ENCODE data around the gene ARL17A. TPM values are rescaled to one million over a fixed set of nuclear protein-coding genes. Genes with fewer than 3 reads are reported as not detected.
"Not testable (repeated sequence)": the region's sequence is repeated elsewhere in the genome, so short reads cannot be mapped to it uniquely, and the experiment has no call there.

ARL17A gene
- total and polyA plus RNA-seq, 2 of the 4 experiments (the other 2 are of a cell fraction): 1.4 to 7.9 TPM

DNA sequence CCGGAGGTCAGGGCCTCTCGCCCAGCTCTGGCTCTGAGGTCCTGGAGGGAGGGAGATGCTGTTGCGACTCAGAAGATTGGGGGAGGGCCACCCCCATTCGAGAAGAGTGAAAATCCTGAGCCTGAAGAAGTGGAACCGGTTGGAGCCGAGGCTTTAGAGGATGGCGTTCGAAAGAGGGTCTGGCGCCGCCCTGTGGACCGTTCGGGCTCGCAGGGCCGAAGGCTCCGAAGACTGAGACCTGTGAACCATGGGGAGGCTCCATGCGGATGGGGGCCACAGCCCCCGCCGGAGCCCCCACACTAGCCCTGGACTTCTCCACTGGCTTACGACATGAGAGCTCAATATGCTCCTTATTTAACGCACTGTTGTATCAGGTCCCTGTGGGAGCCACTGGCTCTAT, 20.3 kb downstream of the ARL17A start:
- H4K91ac ChIP-seq (ENCODE audit: insufficient read depth, low read depth, low read length); DNase-seq; H2AFZ ChIP-seq (replicated peaks; ENCODE audit: low read length, poor library complexity); H3K27me3 ChIP-seq (ENCODE audit: control insufficient read depth, insufficient read depth, low read length); H3K4ac ChIP-seq (ENCODE audit: low read depth, low read length); H3K9me3 ChIP-seq (ENCODE audit: control insufficient read depth, insufficient read depth, low read length); H3K36me3 ChIP-seq (ENCODE audit: control insufficient read depth, insufficient read depth, low read length); H3K4me2 ChIP-seq (ENCODE audit: low read depth, low read length); H4K20me1 ChIP-seq (ENCODE audit: insufficient read depth, low read length); H2BK5ac ChIP-seq (ENCODE audit: low read depth, low read length, poor library complexity, severe bottlenecking); H2BK120ac ChIP-seq (ENCODE audit: low read depth, low read length); in situ Hi-C loops (cut with MboI; ENCODE audit: low sequenced_read_pairs); H3K4me3 ChIP-seq (ENCODE audit: insufficient read depth, low read depth, low read length); H2BK20ac ChIP-seq (ENCODE audit: low read depth, low read length); H3K79me1 ChIP-seq (ENCODE audit: low read depth in 1 of 2, low read length in 2 of 2); BruUV-seq (replicated peaks); ATAC-seq (ENCODE audit: low read depth); dilution Hi-C loops (cut with HindIII; ENCODE audit: low sequenced_read_pairs, unreplicated experiment); H3K9ac ChIP-seq (ENCODE audit: low read depth, low read length); intact Hi-C loops (cut with micrococcal nuclease); H3K9me1 ChIP-seq (ENCODE audit: insufficient read depth, low read length); H3K4me1 ChIP-seq (ENCODE audit: control insufficient read depth, insufficient read depth, low read length); H4K5ac ChIP-seq (ENCODE audit: low read depth, low read length); H3K23ac ChIP-seq (ENCODE audit: low read depth, low read length); H2BK15ac ChIP-seq (ENCODE audit: low read depth, low read length); H3K27ac ChIP-seq (ENCODE audit: insufficient read depth, low read length); H3K18ac ChIP-seq (ENCODE audit: low read depth, low read length); POLR2A ChIA-PET (ENCODE audit: unreplicated experiment); H2AK5ac ChIP-seq (ENCODE audit: low read depth, low read length); H4K8ac ChIP-seq (ENCODE audit: low read depth in 2 of 2, low read length in 2 of 2); H3K56ac ChIP-seq (ENCODE audit: extremely low read depth, insufficient read depth, low read length); H2AK9ac ChIP-seq (replicated peaks; ENCODE audit: low read depth, low read length, poor library complexity); CTCF ChIA-PET; H3K14ac ChIP-seq (replicated peaks; ENCODE audit: low read depth, low read length): not testable (repeated sequence)
- no CpG with 5 or more reads among the region's 20 CpGs for WGBS, 2 experiments (ENCODE audit: extremely low coverage in 2 of 2, insufficient read length in 1 of 2)

DNA sequence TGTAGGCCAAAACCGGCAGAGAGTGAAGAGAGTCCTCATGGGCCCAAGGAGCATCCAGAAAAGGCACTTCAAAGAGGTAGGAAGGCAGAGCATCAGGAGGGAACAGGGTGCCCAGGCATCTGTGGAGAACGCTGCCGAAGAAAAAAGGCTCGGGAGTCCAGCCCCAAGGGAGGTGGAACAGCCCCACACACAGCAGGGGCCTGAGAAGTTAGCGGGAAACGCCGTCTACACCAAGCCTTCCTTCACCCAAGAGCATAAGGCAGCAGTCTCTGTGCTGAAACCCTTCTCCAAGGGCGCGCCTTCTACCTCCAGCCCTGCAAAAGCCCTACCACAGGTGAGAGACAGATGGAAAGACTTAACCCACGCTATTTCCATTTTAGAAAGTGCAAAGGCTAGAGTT, 30.9 kb downstream of the ARL17A start:
- H3K4me3 ChIP-seq (ENCODE audit: insufficient read depth, low read depth, low read length); H3K14ac ChIP-seq (replicated peaks; ENCODE audit: low read depth, low read length); dilution Hi-C loops (cut with HindIII; ENCODE audit: low sequenced_read_pairs, unreplicated experiment); H2BK20ac ChIP-seq (ENCODE audit: low read depth, low read length); H4K5ac ChIP-seq (ENCODE audit: low read depth, low read length); H2AFZ ChIP-seq (replicated peaks; ENCODE audit: low read length, poor library complexity); H3K18ac ChIP-seq (ENCODE audit: low read depth, low read length); H2AK9ac ChIP-seq (replicated peaks; ENCODE audit: low read depth, low read length, poor library complexity); H3K4ac ChIP-seq (ENCODE audit: low read depth, low read length); ATAC-seq (ENCODE audit: low read depth); H2BK120ac ChIP-seq (ENCODE audit: low read depth, low read length); in situ Hi-C loops (cut with MboI; ENCODE audit: low sequenced_read_pairs); H4K91ac ChIP-seq (ENCODE audit: insufficient read depth, low read depth, low read length); CTCF ChIA-PET; POLR2A ChIA-PET (ENCODE audit: unreplicated experiment); H2BK15ac ChIP-seq (ENCODE audit: low read depth, low read length); H2BK5ac ChIP-seq (ENCODE audit: low read depth, low read length, poor library complexity, severe bottlenecking); H3K4me1 ChIP-seq (ENCODE audit: control insufficient read depth, insufficient read depth, low read length); H3K79me1 ChIP-seq (ENCODE audit: low read depth in 1 of 2, low read length in 2 of 2); H3K27ac ChIP-seq (ENCODE audit: insufficient read depth, low read length); H3K4me2 ChIP-seq (ENCODE audit: low read depth, low read length); H4K8ac ChIP-seq (ENCODE audit: low read depth in 2 of 2, low read length in 2 of 2); intact Hi-C loops (cut with micrococcal nuclease); H4K20me1 ChIP-seq (ENCODE audit: insufficient read depth, low read length); H2AK5ac ChIP-seq (ENCODE audit: low read depth, low read length); H3K56ac ChIP-seq (ENCODE audit: extremely low read depth, insufficient read depth, low read length); H3K9ac ChIP-seq (ENCODE audit: low read depth, low read length); H3K9me3 ChIP-seq (ENCODE audit: control insufficient read depth, insufficient read depth, low read length); H3K36me3 ChIP-seq (ENCODE audit: control insufficient read depth, insufficient read depth, low read length); BruUV-seq (replicated peaks); H3K23ac ChIP-seq (ENCODE audit: low read depth, low read length); H3K9me1 ChIP-seq (ENCODE audit: insufficient read depth, low read length); DNase-seq; H3K27me3 ChIP-seq (ENCODE audit: control insufficient read depth, insufficient read depth, low read length): not testable (repeated sequence)
- WGBS, 2 experiments (ENCODE audit: extremely low coverage in 2 of 2, insufficient read length in 1 of 2): no CpG with 5 or more reads among the region's 10 CpGs

All from IMR-90 (cell line).